Caco-2 (cell line): ENCODE measurements around the gene IZUMO4. TPM values are rescaled to one million over a fixed set of nuclear protein-coding genes. Genes with fewer than 3 reads are reported as not detected.
"Not testable (repeated sequence)": the region's sequence is repeated elsewhere in the genome, so short reads cannot be mapped to it uniquely, and the experiment has no call there.

ENCODE experiments used
- BruUV-seq: library from RNA; stranded (reverse); fragments of 400-500 nt; replicated peaks from 2 replicates; lab custom pipeline; 2021; lab: Mats Ljungman, UMichigan
- CTCF ChIA-PET: fragments of 300-600 bp; sonication (Branson Sonifier 250); formaldehyde crosslinking; loops from one replicate; lab custom pipeline; 2022; ENCODE audit warnings: antibody characterized with exemption; lab: Charles Lee
- POLR2A ChIA-PET: fragments of 300-600 bp; sonication (Branson Sonifier 250); formaldehyde crosslinking; loops from one replicate; lab custom pipeline; 2022; ENCODE audit warnings: antibody characterized with exemption; lab: Charles Lee
- DNase-seq, 2 experiments: peaks; one replicate each; pipeline versions ENCODE4 v3.0.0 to v3.0.0-alpha.2; 2020 to 2022
- H3K27me3 ChIP-seq: replicated peaks from 2 replicates; pipeline ENCODE4 v1.6.0; 2011; ENCODE audit warnings: low read length; ENCODE audit not compliant: control insufficient read depth, insufficient read depth
- H3K36me3 ChIP-seq: 2 replicates; pipeline ENCODE4 v1.5.1; 2011; ENCODE audit warnings: low read length; ENCODE audit not compliant: control insufficient read depth, insufficient read depth
- H3K4me1 ChIP-seq: fragments of 250-450 bp; sonication (Bioruptor Pico); 2 replicates; pipeline ENCODE4 v1.5.1; 2020; ENCODE audit warnings: mild to moderate bottlenecking
- H3K4me3 ChIP-seq: 2 replicates; pipeline ENCODE4 v1.5.1; 2011; ENCODE audit warnings: low read depth, mild to moderate bottlenecking, control low read depth, low read length
- H3K9me3 ChIP-seq: fragments of 250-450 bp; sonication (Bioruptor Pico); 2 replicates; pipeline ENCODE4 v1.5.1; 2020; ENCODE audit warnings: mild to moderate bottlenecking, moderate library complexity
- H3K27ac Mint-ChIP-seq: one replicate; pipeline ENCODE4 v1.8.0; 2022; ENCODE audit warnings: mixed read lengths; ENCODE audit not compliant: unreplicated experiment
- H3K27me3 Mint-ChIP-seq: one replicate; pipeline ENCODE4 v1.8.0; 2022; ENCODE audit warnings: mixed read lengths; ENCODE audit not compliant: insufficient read depth, unreplicated experiment
- H3K36me3 Mint-ChIP-seq: one replicate; pipeline ENCODE4 v1.8.0; 2022; ENCODE audit warnings: mild to moderate bottlenecking, mixed read lengths; ENCODE audit not compliant: insufficient read depth, unreplicated experiment
- H3K4me1 Mint-ChIP-seq: one replicate; pipeline ENCODE4 v1.8.0; 2022; ENCODE audit warnings: low read depth, mixed read lengths; ENCODE audit not compliant: unreplicated experiment
- H3K4me3 Mint-ChIP-seq: one replicate; pipeline ENCODE4 v1.8.0; 2022; ENCODE audit warnings: mild to moderate bottlenecking, moderate library complexity, mixed read lengths; ENCODE audit not compliant: unreplicated experiment
- H3K9me3 Mint-ChIP-seq: one replicate; pipeline ENCODE4 v1.8.0; 2022; ENCODE audit warnings: mixed read lengths; ENCODE audit not compliant: unreplicated experiment
- intact Hi-C: fragments of 100-400 bp; cut with micrococcal nuclease; formaldehyde crosslinking; loops from one replicate; pipeline ENCODE4 v1.10.0; 2022; ENCODE audit not compliant: unreplicated experiment
- total RNA-seq: library from RNA; stranded (reverse); gene quantifications from 2 replicates; pipeline ENCODE4 v1.2.3, GENCODE V29; 2022
- TF ChIP-seq, protein P1 (sequence below), 2 experiments: fragments of 200-600 bp in 1 of 2; IDR thresholded peaks; 1 replicate in 1 of 2; 2 replicates in 1 of 2; pipeline versions ENCODE4 v1.5.1 to v1.8.0; 2011 to 2022; ENCODE audit warnings: antibody characterized with exemption in 1 of 2, control low read depth in 1 of 2, inconsistent platforms in 1 of 2, low read depth in 1 of 2, low read length in 1 of 2, mild to moderate bottlenecking in 1 of 2, moderate library complexity in 1 of 2; ENCODE audit not compliant: insufficient read depth in 1 of 2, severe bottlenecking in 1 of 2, unreplicated experiment in 1 of 2

IZUMO4 gene
- total RNA-seq, 1 experiment from 2014 or later, result 1.1 TPM

DNA sequence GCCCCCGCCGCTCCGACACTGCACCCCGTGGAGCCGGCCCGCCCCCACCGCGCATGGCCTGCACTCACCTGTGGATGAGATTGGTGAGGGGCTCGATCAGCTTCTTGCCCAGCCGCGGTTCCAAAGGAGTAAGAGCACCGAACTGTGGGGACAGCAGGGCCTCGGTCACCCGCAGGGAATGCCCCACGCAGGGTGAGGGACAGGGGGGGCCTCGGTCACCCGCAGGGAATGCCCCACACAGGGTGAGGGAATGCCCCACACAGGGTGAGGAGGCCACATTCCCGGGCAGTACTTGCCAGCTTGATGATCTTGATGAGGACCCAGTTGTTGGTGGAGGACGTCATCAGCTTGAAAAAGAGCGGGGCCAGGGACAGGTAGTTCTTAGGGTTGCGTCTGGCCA is 32.3 kb downstream of the IZUMO4 start:
- Histone ChIP-seq H3K4me1 (no peaks in the 10 kb centered on the region), H3K9me3 (no peaks in the 10 kb centered on the region), H3K4me3 (no peak overlapping the region), H3K27me3 (no peaks in the 10 kb centered on the region), H3K36me3 (peaks cover 6% of the 10 kb centered on the region)
- H3K27ac Mint-ChIP-seq, result no peak overlapping the region
- no peak overlapping the region for H3K4me3 Mint-ChIP-seq
- DNase-seq, result no peak
- TF ChIP-seq, protein P1, sequence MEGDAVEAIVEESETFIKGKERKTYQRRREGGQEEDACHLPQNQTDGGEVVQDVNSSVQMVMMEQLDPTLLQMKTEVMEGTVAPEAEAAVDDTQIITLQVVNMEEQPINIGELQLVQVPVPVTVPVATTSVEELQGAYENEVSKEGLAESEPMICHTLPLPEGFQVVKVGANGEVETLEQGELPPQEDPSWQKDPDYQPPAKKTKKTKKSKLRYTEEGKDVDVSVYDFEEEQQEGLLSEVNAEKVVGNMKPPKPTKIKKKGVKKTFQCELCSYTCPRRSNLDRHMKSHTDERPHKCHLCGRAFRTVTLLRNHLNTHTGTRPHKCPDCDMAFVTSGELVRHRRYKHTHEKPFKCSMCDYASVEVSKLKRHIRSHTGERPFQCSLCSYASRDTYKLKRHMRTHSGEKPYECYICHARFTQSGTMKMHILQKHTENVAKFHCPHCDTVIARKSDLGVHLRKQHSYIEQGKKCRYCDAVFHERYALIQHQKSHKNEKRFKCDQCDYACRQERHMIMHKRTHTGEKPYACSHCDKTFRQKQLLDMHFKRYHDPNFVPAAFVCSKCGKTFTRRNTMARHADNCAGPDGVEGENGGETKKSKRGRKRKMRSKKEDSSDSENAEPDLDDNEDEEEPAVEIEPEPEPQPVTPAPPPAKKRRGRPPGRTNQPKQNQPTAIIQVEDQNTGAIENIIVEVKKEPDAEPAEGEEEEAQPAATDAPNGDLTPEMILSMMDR (IDR thresholded peaks at IDR 0.05; ENCODE audit: insufficient read depth in 1 of 2, low read depth in 1 of 2, low read length in 1 of 2, severe bottlenecking in 1 of 2, unreplicated experiment in 1 of 2), result no peak
- intact Hi-C loops, result no loop called here
- no peaks in the 10 kb centered on the region for H3K9me3 Mint-ChIP-seq
- H3K36me3 Mint-ChIP-seq, result peaks cover 80% of the 10 kb centered on the region
- ChIA-PET CTCF (no interaction called here), POLR2A (no interaction called here)
- H3K27me3 Mint-ChIP-seq, result no peaks in the 10 kb centered on the region
- no peaks in the 10 kb centered on the region for H3K4me1 Mint-ChIP-seq
- BruUV-seq, result no TSS peak

DNA sequence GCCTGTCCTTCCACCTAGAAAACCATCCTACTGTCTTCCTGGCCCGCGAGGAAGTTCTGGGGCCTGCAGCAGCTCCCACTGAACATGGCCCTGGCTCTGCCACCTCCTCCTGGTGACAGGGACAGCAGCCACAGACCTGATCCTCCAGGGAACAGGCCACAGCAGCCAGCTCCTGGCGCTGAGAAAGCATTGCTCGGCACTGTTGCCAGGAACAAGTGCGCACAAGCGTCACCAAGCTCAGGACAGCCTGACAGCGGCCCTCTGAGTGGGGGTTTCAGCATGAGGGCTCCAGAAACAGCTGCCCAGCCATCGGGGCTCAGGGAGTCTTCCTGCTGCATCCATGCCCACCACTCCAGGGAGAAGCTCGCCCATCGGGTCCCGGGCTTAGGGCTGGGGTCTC is 32.8 kb downstream of the IZUMO4 start:
- BruUV-seq, result no TSS peak
- POLR2A ChIA-PET, result no interaction called here
- CTCF ChIA-PET, result no interaction called here
- Mint-ChIP-seq H3K27ac (no peak overlapping the region), H3K4me1 (no peaks in the 10 kb centered on the region), H3K36me3 (peaks cover 76% of the 10 kb centered on the region), H3K4me3 (no peak overlapping the region), H3K27me3 (no peaks in the 10 kb centered on the region), H3K9me3 (no peaks in the 10 kb centered on the region)
- no peak overlapping the region for H3K4me3 ChIP-seq
- no peaks in the 10 kb centered on the region for H3K9me3 ChIP-seq
- intact Hi-C loops, result no loop called here
- no peaks in the 10 kb centered on the region for H3K4me1 ChIP-seq
- DNase-seq, result no peak
- TF ChIP-seq, protein P1 (IDR thresholded peaks at IDR 0.05; ENCODE audit: insufficient read depth in 1 of 2, low read depth in 1 of 2, low read length in 1 of 2, severe bottlenecking in 1 of 2, unreplicated experiment in 1 of 2), result no peak
- H3K27me3 ChIP-seq, result no peaks in the 10 kb centered on the region
- H3K36me3 ChIP-seq, result peaks cover 6% of the 10 kb centered on the region

DNA sequence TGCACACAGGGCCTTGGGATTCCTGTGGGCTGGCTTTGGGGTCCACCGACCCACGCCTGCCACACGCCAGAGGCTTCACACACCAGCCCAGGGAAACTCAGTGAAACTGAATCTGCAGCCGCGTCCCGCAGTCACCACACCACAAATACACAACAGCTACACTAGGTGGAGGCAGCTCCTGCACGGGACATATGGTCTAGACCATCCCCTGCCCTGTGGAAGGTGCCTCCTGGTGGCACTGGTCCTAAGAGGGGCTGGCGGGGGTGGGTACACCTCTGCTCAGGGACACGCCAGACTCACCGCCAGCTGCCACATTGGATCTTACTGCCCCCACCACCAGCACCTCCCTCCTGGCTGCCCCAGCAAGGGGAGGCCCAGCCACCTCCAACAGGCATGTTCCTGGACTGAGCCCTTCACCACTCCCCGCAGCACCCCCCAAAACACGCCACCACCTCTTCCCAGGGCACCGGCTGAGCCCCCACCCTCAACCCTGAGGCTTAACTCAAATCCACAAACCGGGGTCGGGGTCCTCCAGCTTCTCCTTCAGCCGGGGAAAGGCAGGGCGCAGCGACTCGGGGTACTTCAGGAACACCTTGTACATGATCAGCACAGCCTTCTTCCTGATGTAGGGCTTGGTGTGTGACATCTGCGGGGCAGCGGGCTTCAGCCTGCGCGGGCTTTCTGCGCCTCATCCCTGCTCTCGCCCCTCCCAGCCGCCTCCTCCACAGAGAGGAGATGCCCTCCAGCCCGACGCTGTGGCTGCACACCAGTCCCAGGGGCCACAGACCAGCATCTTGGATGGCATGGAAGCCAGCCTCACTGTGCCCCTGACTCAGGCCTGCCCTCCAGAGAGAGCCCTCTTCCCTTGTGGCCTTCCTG is 33.4 kb downstream of the IZUMO4 start:
- Mint-ChIP-seq H3K9me3 (no peaks in the 10 kb centered on the region), H3K27me3 (no peaks in the 10 kb centered on the region), H3K27ac (no peak overlapping the region), H3K4me3 (no peak overlapping the region), H3K4me1 (no peaks in the 10 kb centered on the region), H3K36me3 (peaks cover 69% of the 10 kb centered on the region)
- no peaks in the 10 kb centered on the region for H3K27me3 ChIP-seq
- TF ChIP-seq, protein P1 (IDR thresholded peaks at IDR 0.05; ENCODE audit: insufficient read depth in 1 of 2, low read depth in 1 of 2, low read length in 1 of 2, severe bottlenecking in 1 of 2, unreplicated experiment in 1 of 2), result no peak
- no peaks in the 10 kb centered on the region for H3K9me3 ChIP-seq
- peaks cover 6% of the 10 kb centered on the region for H3K36me3 ChIP-seq
- DNase-seq, result no peak
- CTCF ChIA-PET, result no interaction called here
- intact Hi-C loops, result no loop called here
- no peaks in the 10 kb centered on the region for H3K4me1 ChIP-seq
- no peak overlapping the region for H3K4me3 ChIP-seq
- POLR2A ChIA-PET, result no interaction called here
- no TSS peak for BruUV-seq

DNA sequence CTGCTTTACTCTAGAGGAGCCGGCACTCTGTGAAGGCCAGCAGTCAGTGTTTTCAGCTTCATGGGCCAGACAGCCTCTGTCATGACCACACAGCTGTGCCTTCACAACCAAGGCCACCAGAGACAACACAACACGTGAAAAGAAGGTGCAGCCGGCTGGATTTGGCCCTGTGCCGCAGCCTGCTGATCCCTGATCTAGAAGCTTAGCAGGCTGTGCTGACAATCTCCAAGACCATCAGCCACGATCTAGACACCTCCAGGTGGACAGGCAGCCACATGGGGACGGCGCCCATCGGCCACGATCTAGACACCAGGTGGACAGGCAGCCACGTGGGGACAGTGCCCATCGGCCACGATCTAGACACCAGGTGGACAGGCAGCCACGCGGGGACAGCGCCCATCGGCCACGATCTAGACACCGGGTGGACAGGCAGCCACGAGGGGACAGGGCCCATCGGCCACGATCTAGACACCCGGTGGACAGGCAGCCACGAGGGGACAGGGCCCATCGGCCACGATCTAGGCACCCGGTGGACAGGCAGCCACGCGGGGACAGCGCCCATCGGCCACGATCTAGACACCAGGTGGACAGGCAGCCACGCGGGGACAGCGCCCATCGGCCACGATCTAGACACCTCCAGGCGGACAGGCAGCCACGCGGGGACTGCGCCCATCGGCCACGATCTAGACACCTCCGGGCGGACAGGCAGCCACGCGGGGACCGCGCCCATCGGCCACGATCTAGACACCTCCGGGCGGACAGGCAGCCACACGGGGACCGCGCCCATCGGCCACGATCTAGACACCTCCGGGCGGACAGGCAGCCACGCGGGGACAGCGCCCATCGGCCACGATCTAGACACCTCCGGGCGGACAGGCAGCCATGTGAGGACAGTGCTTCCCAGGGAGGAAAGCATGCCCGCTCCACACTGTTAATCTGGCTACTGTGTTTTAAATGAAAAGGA is 34.6 kb downstream of the IZUMO4 start:
- H3K9me3 Mint-ChIP-seq, H3K4me1 Mint-ChIP-seq, H3K27me3 Mint-ChIP-seq, H3K4me3 ChIP-seq, H3K36me3 ChIP-seq, H3K4me1 ChIP-seq, BruUV-seq, POLR2A ChIA-PET, intact Hi-C loops, H3K27ac Mint-ChIP-seq, H3K27me3 ChIP-seq, DNase-seq, H3K4me3 Mint-ChIP-seq, H3K9me3 ChIP-seq, CTCF ChIA-PET: not testable (repeated sequence)
- peaks cover 69% of the 10 kb centered on the region for H3K36me3 Mint-ChIP-seq
